Fibroblast of mammary gland (primary cell): Measurements from ENCODE around the gene RNF181.
"Not testable (repeated sequence)": the region's sequence is repeated elsewhere in the genome, so short reads cannot be mapped to it uniquely, and the experiment has no call there.

Experiments
- DNase-seq: peaks from one replicate; pipeline ENCODE4 v3.0.0-alpha.2; 2010; ENCODE audit warnings: low read depth
- H3K4me3 ChIP-seq: 2 replicates; pipeline ENCODE4 v1.5.1; 2011; ENCODE audit warnings: low read depth, mild to moderate bottlenecking, low read length, moderate library complexity; ENCODE audit not compliant: control insufficient read depth
- TF ChIP-seq, protein P1 (sequence below): conservative IDR thresholded peaks from 2 replicates; pipeline ENCODE4 v1.5.1; 2011; ENCODE audit warnings: low read depth, low read length, inconsistent platforms; ENCODE audit not compliant: control insufficient read depth, insufficient read depth

RNF181 gene

DNA sequence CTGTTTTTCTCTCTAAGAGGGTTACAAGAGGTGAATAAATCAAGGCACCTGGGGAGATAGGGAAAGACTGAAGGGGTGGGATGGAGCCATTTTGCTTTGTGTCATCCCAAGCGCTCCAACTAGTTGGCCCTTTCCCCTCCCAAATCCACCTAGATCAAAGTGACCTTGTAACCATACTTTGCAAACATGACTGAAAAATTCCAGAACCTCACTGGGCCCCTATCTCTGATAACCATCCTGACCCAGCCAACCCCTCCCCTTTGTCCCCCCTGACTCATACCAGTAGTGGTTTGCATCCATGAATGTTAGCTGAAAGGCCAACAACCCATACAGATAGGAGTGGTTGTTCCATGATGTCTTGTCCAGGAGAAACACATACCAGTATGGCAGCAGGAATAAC, 37.4 kb upstream of the RNF181 start:
- no peak for DNase-seq
- TF ChIP-seq, protein P1, sequence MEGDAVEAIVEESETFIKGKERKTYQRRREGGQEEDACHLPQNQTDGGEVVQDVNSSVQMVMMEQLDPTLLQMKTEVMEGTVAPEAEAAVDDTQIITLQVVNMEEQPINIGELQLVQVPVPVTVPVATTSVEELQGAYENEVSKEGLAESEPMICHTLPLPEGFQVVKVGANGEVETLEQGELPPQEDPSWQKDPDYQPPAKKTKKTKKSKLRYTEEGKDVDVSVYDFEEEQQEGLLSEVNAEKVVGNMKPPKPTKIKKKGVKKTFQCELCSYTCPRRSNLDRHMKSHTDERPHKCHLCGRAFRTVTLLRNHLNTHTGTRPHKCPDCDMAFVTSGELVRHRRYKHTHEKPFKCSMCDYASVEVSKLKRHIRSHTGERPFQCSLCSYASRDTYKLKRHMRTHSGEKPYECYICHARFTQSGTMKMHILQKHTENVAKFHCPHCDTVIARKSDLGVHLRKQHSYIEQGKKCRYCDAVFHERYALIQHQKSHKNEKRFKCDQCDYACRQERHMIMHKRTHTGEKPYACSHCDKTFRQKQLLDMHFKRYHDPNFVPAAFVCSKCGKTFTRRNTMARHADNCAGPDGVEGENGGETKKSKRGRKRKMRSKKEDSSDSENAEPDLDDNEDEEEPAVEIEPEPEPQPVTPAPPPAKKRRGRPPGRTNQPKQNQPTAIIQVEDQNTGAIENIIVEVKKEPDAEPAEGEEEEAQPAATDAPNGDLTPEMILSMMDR = no peak
- H3K4me3 ChIP-seq = no peak overlapping the region

DNA sequence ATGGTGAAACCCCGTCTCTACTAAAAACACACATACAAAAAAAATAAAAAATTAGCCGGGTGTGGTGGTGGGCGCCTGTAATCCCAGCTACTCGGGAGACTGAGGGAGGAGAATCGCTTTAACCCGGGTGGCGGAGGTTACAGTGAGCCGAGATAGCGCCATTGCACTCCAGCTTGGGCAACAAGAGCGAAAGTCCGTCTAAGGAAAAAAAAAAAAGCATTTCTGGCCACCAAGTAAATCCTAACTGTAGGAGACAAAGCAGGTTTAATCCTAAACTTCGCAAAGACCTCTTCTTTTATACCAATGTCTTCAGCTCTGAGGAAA, 35.2 kb upstream of the RNF181 start:
- H3K4me3 ChIP-seq = peak overlapping the region; percentile 93
- not testable (repeated sequence) for DNase-seq

DNA sequence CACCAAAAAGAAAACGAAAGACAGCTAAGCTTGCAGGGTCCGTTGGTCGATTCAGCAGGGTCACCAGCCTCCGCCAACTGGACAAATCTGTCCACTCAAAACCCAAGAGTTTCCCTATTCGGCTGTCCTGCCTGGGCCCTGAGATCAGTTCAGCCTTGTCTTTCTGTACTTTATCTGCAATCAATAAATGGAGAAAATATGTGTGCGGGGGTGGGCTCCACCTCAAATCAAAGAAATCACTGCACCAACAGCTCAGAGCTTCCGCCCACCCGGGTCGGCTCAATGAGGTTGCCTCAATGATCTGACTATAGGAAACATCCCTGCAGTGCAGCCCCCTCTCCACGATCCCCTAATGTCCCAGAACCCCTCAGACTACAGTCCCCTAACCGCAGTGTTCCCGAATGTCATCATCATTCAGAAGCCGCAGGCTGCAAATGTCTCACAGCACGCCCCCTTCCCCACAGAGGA, 34.7 kb upstream of the RNF181 start:
- H3K4me3 ChIP-seq = peak overlapping the region; percentile 93
- TF ChIP-seq, protein P1 = no peak
- DNase-seq = no peak

DNA sequence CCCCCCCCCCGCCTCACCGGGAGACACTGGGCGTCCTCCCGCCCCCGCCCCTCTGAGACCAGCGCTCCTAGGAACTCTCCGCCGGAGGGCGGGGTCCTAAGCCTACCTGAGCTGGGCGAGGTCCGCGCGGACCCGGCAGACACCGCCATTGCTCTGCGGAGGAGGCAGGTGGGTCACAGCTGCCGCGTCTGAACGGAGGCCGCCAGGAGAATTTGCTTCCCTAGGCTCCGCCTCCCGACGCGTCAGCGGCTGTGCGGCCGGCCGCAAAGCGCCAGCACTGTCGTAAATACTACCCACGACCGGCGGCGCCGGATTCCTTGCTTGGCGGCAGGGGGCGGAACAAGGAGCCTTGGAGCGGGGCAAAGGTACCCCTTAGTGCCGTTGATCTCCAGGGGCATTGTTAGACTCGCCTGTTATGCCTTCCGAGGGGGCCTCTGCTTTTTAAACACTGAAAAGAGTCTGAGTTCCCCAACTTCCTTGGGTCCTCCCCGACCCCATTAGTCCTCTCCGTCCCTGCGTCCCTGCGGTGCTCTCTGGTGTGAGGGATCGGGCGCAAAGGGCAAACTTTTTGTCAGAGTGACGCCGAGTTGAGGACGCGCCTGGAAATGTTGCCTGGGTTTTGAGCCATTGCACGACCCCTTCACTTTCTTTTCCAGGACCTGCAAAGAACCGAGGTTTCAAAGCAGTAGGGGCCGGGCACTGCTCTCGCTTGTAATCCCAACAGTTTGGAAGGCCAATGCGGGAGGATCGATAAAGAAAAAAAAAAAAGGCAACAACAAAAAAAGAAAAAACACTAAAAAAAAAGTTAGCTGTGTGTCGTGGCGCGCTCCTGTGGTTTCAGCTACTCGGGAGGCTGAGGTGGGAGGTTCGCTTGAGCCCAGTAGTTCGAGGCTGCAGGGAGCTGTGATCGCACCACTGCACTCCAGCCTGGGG, 34.0 kb upstream of the RNF181 start, which contains the start of gene GGCX:
GGCX (minus strand) TSS at position 214 of the 933 bp plus-strand sequence; CDS start at position 149, 65 bp downstream.
- peak; percentile 90 for DNase-seq
- TF ChIP-seq, protein P1 = no peak
- peak within 1 kb of the TSS; percentile 93 for H3K4me3 ChIP-seq

DNA sequence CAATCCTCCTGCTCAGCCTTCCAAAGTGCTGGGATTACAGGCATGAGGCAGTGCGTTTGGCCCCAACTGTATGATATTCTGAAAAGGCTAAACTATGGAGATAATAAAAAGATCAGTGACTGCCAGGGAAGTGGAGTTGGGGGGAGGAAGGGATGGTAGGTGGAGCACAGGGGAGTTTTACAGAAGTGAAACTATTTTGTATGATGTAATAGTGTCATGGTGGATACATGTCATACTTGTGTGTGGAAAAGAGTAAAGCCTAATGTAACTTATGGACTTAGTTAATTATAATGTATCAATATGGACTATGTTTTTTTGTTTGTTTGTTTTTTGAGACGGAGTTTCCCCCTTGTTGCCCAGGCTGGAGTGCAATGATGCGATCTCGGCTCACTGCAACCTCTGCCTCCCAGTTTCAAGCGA, 31.4 kb upstream of the RNF181 start:
- TF ChIP-seq, protein P1 = no peak

DNA sequence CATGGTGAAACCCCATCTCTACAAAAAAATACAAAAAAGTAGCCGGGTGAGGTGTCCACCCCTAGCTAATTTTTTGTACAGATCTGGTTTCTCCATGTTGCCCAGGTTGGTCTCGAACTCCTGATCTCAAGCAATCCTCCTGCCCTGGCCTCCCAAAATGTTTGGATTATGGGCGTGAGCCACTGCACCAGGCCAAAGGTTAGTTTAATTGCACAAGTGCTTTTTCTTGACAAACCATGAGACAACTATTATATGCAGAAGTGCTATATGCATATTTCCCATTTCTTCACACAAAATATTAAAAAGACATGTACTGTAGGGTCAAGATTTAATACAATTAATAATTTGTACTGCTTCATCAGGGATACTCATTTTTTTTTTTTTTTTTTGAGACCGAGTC, 29.3 kb upstream of the RNF181 start:
- DNase-seq = no peak
- TF ChIP-seq, protein P1 = no peak
- no peak overlapping the region for H3K4me3 ChIP-seq

More for the DNA sequence above, 31.4 kb upstream of the RNF181 start:
- H3K4me3 ChIP-seq = no peak overlapping the region
- DNase-seq = no peak

DNA sequence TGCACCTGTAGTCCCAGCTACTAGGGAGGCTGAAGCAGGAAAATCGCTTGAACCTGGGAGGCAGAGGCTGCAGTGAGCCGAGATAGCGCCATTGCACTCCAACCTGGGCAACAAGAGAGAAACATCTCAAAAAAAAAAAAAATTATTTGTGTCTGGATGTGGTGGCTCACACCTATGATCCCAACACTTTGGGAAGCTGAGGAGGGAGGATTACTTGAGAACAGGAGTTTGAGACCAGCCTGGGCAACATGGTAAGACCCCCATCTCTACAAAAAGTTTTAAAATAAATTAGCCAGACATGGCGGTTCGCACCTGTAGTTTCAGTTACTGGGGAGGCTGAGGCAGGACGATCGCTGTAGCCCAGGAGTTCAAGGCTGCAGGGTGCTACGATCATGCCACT, 19.8 kb upstream of the RNF181 start:
- TF ChIP-seq, protein P1 = no peak
- H3K4me3 ChIP-seq = no peak overlapping the region
- no peak for DNase-seq
